Stimulated activated CD8-positive, alpha-beta memory T cell treated with anti-CD3 and anti-CD28 coated beads, Interleukin-4, amount 100 ng/mL, for 24 hours (primary cell): ENCODE data around the gene C17orf78.
"Not testable (repeated sequence)": the region's sequence is repeated elsewhere in the genome, so short reads cannot be mapped to it uniquely, and the experiment has no call there.

Experiments
- DNase-seq: peaks from one replicate; pipeline ENCODE4 v3.0.0-alpha.2; 2020; ENCODE audit warnings: low read depth

Gene C17orf78

GRCh38 chr17:37438141-37438540 lies 62.4 kb downstream of the C17orf78 start:
- DNase-seq = no peak

- no peak for DNase-seq
Measured at GRCh38 chr17:37440424-37440823, 64.6 kb downstream of the C17orf78 start.

GRCh38 chr17:37441369-37442014 lies 65.7 kb downstream of the C17orf78 start:
- DNase-seq = not testable (repeated sequence)
